H1 (cell line): ENCODE data around the gene PI16. TPM values are rescaled to one million over a fixed set of nuclear protein-coding genes. Genes with fewer than 3 reads are reported as not detected.

Source experiments
- CTCF ChIA-PET: fragments of 300-600 bp; sonication (Branson Sonifier 250); formaldehyde crosslinking; loops from one replicate; lab custom pipeline; 2021; ENCODE audit not compliant: partially characterized antibody; lab: Charles Lee
- POLR2A ChIA-PET: fragments of 300-600 bp; sonication (Branson Sonifier 250); formaldehyde crosslinking; loops from one replicate; lab custom pipeline; 2021; ENCODE audit warnings: inconsistent platforms; ENCODE audit not compliant: partially characterized antibody; lab: Charles Lee
- DNase-seq, 2 experiments: peaks; one replicate each; pipeline versions ENCODE4 v3.0.0 to v3.0.0-alpha.2; 2010 to 2022; ENCODE audit warnings: low spot score in 2 of 2, low read depth in 1 of 2, mixed read lengths in 1 of 2
- FAIRE-seq: peaks from 2 replicates; lab custom pipeline; 2011; peaks lifted over from hg19 to GRCh38; lab: Jason Lieb, UNC
- H2AFZ ChIP-seq: 2 replicates; pipeline ENCODE4 v1.8.1; 2012; ENCODE audit warnings: low read length, inconsistent platforms
- H2AK5ac ChIP-seq: 2 replicates; pipeline ENCODE4 v1.6.1; 2013; ENCODE audit warnings: low read depth, low read length
- H2BK120ac ChIP-seq: replicated peaks from 2 replicates; pipeline ENCODE3; 2013; ENCODE audit warnings: low read depth, low read length, inconsistent platforms
- H2BK12ac ChIP-seq: 2 replicates; pipeline ENCODE4 v1.6.1; 2013; ENCODE audit warnings: low read depth, low read length
- H2BK15ac ChIP-seq: 2 replicates; pipeline ENCODE4 v1.6.1; 2013; ENCODE audit warnings: low read length
- H2BK20ac ChIP-seq: 2 replicates; pipeline ENCODE4 v1.6.1; 2013; ENCODE audit warnings: low read length
- H2BK5ac ChIP-seq: 2 replicates; pipeline ENCODE4 v1.6.1; 2013; ENCODE audit warnings: low read depth, low read length
- H3K14ac ChIP-seq: 2 replicates; pipeline ENCODE4 v1.6.1; 2013; ENCODE audit warnings: inconsistent platforms; ENCODE audit not compliant: insufficient read length
- H3K18ac ChIP-seq: 2 replicates; pipeline ENCODE4 v1.6.1; 2013; ENCODE audit warnings: low read length; ENCODE audit errors: extremely low read depth
- H3K23ac ChIP-seq: 2 replicates; pipeline ENCODE4 v1.6.1; 2013; ENCODE audit warnings: inconsistent platforms; ENCODE audit not compliant: insufficient read length
- H3K23me2 ChIP-seq: 2 replicates; pipeline ENCODE4 v1.6.1; 2013; ENCODE audit warnings: low read depth, low read length
- H3K27ac ChIP-seq: 2 replicates; pipeline ENCODE4 v1.6.1; 2011; ENCODE audit warnings: low read depth, low read length, inconsistent platforms
- H3K27me3 ChIP-seq, 4 experiments: replicated peaks in 1 of 4; 1 replicate in 1 of 4; 2 replicates in 3 of 4; pipeline versions ENCODE4 v1.6.1 to v1.8.1; 2011 to 2013; ENCODE audit warnings: low read length in 3 of 4, mild to moderate bottlenecking in 3 of 4, inconsistent platforms in 2 of 4, mixed read lengths in 2 of 4, moderate library complexity in 1 of 4; ENCODE audit not compliant: control insufficient read depth in 3 of 4, insufficient read depth in 3 of 4; ENCODE audit errors: extremely low read depth in 1 of 4
- H3K36me3 ChIP-seq, 4 experiments: 2 replicates each; pipeline versions ENCODE4 v1.6.1 to v1.8.1; 2011 to 2013; ENCODE audit warnings: mild to moderate bottlenecking in 4 of 4, low read length in 3 of 4, moderate library complexity in 2 of 4, control low read depth in 1 of 4, inconsistent platforms in 1 of 4; ENCODE audit not compliant: insufficient read depth in 4 of 4, control insufficient read depth in 2 of 4
- H3K4ac ChIP-seq: replicated peaks from 2 replicates; pipeline ENCODE3; 2013; ENCODE audit warnings: low read length, low read depth, mixed read lengths, inconsistent platforms; ENCODE audit not compliant: insufficient read length
- H3K4me1 ChIP-seq, 4 experiments: replicated peaks in 1 of 4; 1 replicate in 1 of 4; 2 replicates in 3 of 4; pipeline versions ENCODE4 v1.6.1 to v1.8.1; 2011 to 2013; ENCODE audit warnings: low read length in 3 of 4, inconsistent platforms in 2 of 4, mixed read lengths in 1 of 4; ENCODE audit not compliant: insufficient read depth in 4 of 4, control insufficient read depth in 3 of 4
- H3K4me2 ChIP-seq, 2 experiments: 2 replicates each; pipeline versions ENCODE4 v1.6.1 to v1.8.1; 2011 to 2013; ENCODE audit warnings: low read depth in 2 of 2, low read length in 2 of 2, control low read depth in 1 of 2, inconsistent platforms in 1 of 2, mild to moderate bottlenecking in 1 of 2; ENCODE audit not compliant: insufficient read depth in 1 of 2
- H3K4me3 ChIP-seq, 4 experiments: fragments of 200-600, 300-600 bp in 1 of 4; sonication (generic), shearing (Covaris generic), sonication (Bioruptor Twin) in 1 of 4; 2 replicates each; pipeline versions ENCODE4 v1.5.1 to v1.8.1; 2011 to 2016; ENCODE audit warnings: low read length in 4 of 4, low read depth in 3 of 4, control low read depth in 2 of 4, inconsistent platforms in 2 of 4, mild to moderate bottlenecking in 2 of 4, mixed read lengths in 1 of 4, moderate library complexity in 1 of 4; ENCODE audit not compliant: insufficient read depth in 2 of 4; ENCODE audit errors: extremely low read depth in 1 of 4
- H3K56ac ChIP-seq: replicated peaks from 2 replicates; pipeline ENCODE3; 2013; ENCODE audit warnings: low read depth, mild to moderate bottlenecking, mixed read lengths, low read length, inconsistent platforms; ENCODE audit not compliant: insufficient read length
- H3K79me1 ChIP-seq: 2 replicates; pipeline ENCODE4 v1.6.1; 2013; ENCODE audit warnings: low read depth, low read length, control low read depth
- H3K79me2 ChIP-seq, 2 experiments: 2 replicates each; pipeline versions ENCODE4 v1.6.1 to v1.8.1; 2012 to 2013; ENCODE audit warnings: low read length in 2 of 2, mild to moderate bottlenecking in 2 of 2, inconsistent platforms in 1 of 2; ENCODE audit not compliant: insufficient read depth in 2 of 2, control insufficient read depth in 1 of 2
- H3K9ac ChIP-seq, 4 experiments: replicated peaks in 1 of 4; 1 replicate in 1 of 4; 2 replicates in 3 of 4; pipeline versions ENCODE4 v1.6.1 to v1.8.1; 2011 to 2013; ENCODE audit warnings: low read depth in 3 of 4, low read length in 3 of 4, control low read depth in 2 of 4, mild to moderate bottlenecking in 2 of 4, moderate library complexity in 2 of 4, inconsistent platforms in 1 of 4; ENCODE audit errors: extremely low read depth in 1 of 4
- H3K9me3 ChIP-seq, 2 experiments: 2 replicates each; pipeline versions ENCODE4 v1.6.1 to v1.8.1; 2012 to 2013; ENCODE audit warnings: mild to moderate bottlenecking in 2 of 2, moderate library complexity in 2 of 2, control low read depth in 1 of 2, inconsistent platforms in 1 of 2, low read depth in 1 of 2, low read length in 1 of 2, mixed read lengths in 1 of 2; ENCODE audit not compliant: insufficient read depth in 2 of 2
- H4K20me1 ChIP-seq, 2 experiments: replicated peaks in 1 of 2; 2 replicates each; pipeline versions ENCODE3 to v1.8.1; 2011 to 2013; ENCODE audit warnings: inconsistent platforms in 2 of 2, low read length in 2 of 2, mild to moderate bottlenecking in 1 of 2; ENCODE audit not compliant: insufficient read depth in 2 of 2, control insufficient read depth in 1 of 2
- H4K5ac ChIP-seq: 2 replicates; pipeline ENCODE4 v1.6.1; 2013; ENCODE audit warnings: low read length, low read depth, mixed read lengths, inconsistent platforms; ENCODE audit not compliant: insufficient read length
- H4K8ac ChIP-seq: 2 replicates; pipeline ENCODE4 v1.8.0; 2013; ENCODE audit warnings: mild to moderate bottlenecking, moderate library complexity, low read length, inconsistent platforms; ENCODE audit not compliant: insufficient read depth; ENCODE audit errors: extremely low read depth
- H4K91ac ChIP-seq: replicated peaks from 2 replicates; pipeline ENCODE3; 2013; ENCODE audit warnings: low read length, mixed read lengths, inconsistent platforms; ENCODE audit not compliant: insufficient read length
- BRCA1 ChIP-seq: IDR thresholded peaks from 2 replicates; pipeline ENCODE4 v1.6.1; 2012; ENCODE audit warnings: low read depth, low read length, improper control_type of control experiment
- EGR1 ChIP-seq: IDR thresholded peaks from 2 replicates; pipeline ENCODE4 v1.6.1; 2011; ENCODE audit warnings: low read depth, low read length, borderline replicate concordance
- HDAC6 ChIP-seq: IDR thresholded peaks from one replicate; pipeline ENCODE4 v1.7.1; 2012; ENCODE audit warnings: low read depth, mild to moderate bottlenecking, inconsistent platforms, low read length, moderate library complexity
- JUN ChIP-seq: IDR thresholded peaks from 2 replicates; pipeline ENCODE4 v1.6.1; 2011; ENCODE audit warnings: low read depth, mild to moderate bottlenecking, improper control_type of control experiment, low read length
- MAFK ChIP-seq: IDR thresholded peaks from 2 replicates; pipeline ENCODE4 v1.6.1; 2012; ENCODE audit warnings: low read depth, mild to moderate bottlenecking, improper control_type of control experiment, low read length
- PHF8 ChIP-seq: fragments of 200-600 bp; sonication (generic); conservative IDR thresholded peaks from 2 replicates; pipeline ENCODE4 v1.7.1; 2012; ENCODE audit warnings: low read depth, mild to moderate bottlenecking, inconsistent platforms, low read length, moderate library complexity
- POU5F1 ChIP-seq: IDR thresholded peaks from 2 replicates; pipeline ENCODE4 v1.6.1; 2011; ENCODE audit warnings: low read depth, mild to moderate bottlenecking, low read length, moderate library complexity
- RFX5 ChIP-seq: IDR thresholded peaks from 2 replicates; pipeline ENCODE4 v1.6.1; 2011; ENCODE audit warnings: low read depth, low read length, improper control_type of control experiment, borderline replicate concordance
- SIRT6 ChIP-seq: IDR thresholded peaks from one replicate; pipeline ENCODE4 v1.7.1; 2012; ENCODE audit warnings: low read length, inconsistent platforms
- SP1 ChIP-seq: IDR thresholded peaks from 2 replicates; pipeline ENCODE4 v1.6.1; 2011; ENCODE audit warnings: low read depth, low read length
- WGBS, 2 experiments: shearing (Covaris generic) in 1 of 2; methylation state at CpG; one replicate each; pipeline versions ENCODE4 v1.1.6 to v1.1.7; 2013 to 2015; ENCODE audit warnings: low lambda C conversion rate in 2 of 2, mixed read lengths in 2 of 2, inconsistent platforms in 1 of 2, low coverage in 1 of 2, missing lambda C conversion rate in 1 of 2; ENCODE audit not compliant: insufficient replicate concordance in 2 of 2, insufficient coverage in 1 of 2, insufficient read length in 1 of 2; ENCODE audit errors: extremely low coverage in 1 of 2, missing lambda C conversion rate in 1 of 2; 5-methylcytosine and 5-hydroxymethylcytosine counted together
- polyA plus RNA-seq, 7 experiments: library from polyadenylated mRNA; depleted of rRNA in 3 of 7; stranded (reverse) in 5 of 7; unstranded in 2 of 7; fragments of >200 nt in 5 of 7; fragments of 200-250 nt in 2 of 7; gene quantifications; 1 replicate in 5 of 7; 2 replicates in 1 of 7; 4 replicates in 1 of 7; pipeline versions ENCODE4 v1.2.1 to v1.2.3, GENCODE V29; 2011 to 2013; ENCODE audit warnings: missing spikeins in 2 of 7, mixed read lengths in 2 of 7
- total RNA-seq: library from RNA; stranded (reverse); fragmentation: NEBNext Ultra II Directional; extraction: Animal tissue kit (Norgen Biotek cat#: 25700); gene quantifications from 2 replicates; pipeline ENCODE4 v1.2.1, GENCODE V29; 2021
- TF ChIP-seq, protein P1 (sequence below), 3 experiments: IDR thresholded peaks; 1 replicate in 2 of 3; 2 replicates in 1 of 3; pipeline versions ENCODE4 v1.5.1 to v1.6.1; 2011; ENCODE audit warnings: low read length in 3 of 3, mild to moderate bottlenecking in 3 of 3, inconsistent platforms in 2 of 3, low read depth in 1 of 3, moderate library complexity in 1 of 3; ENCODE audit not compliant: insufficient read depth in 1 of 3; ENCODE audit errors: control extremely low read depth in 1 of 3
- TF ChIP-seq, protein P2 (sequence below): IDR thresholded peaks from 2 replicates; pipeline ENCODE4 v1.6.1; 2012; ENCODE audit warnings: inconsistent platforms

The PI16 gene
- total and polyA plus RNA-seq, 2 of the 8 experiments (the other 6 are each of a cell fraction or from before 2014, with no cell fraction given) = 0.05 TPM; not detected in 1

DNA sequence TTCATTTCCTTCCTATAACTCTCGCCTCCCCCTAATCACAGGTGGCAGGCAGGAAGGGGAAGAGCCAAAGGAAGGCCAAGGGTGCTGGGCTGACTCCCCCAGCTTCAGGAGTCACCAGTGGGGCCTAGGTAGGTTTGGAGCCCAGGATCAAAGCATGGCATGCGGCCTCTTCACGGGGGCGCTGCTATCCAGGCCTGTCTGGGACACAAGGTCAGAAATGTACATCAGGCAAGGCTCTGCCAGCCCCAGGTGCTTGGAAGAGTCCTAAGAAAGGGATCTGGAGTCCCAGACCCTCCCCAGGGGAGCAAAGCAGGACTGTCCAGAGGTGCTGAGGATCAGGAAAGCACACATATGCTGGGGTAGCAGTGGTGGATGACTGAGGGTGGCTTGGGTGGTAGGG is 10.4 kb downstream of the PI16 start:
- Histone ChIP-seq H3K18ac (no peak overlapping the region), H3K4me3 (no peak overlapping the region), H3K27me3 (no peaks in the 10 kb centered on the region), H2BK5ac (peak overlapping the region; percentile 30; the same call in 1 of the 2 replicates), H4K5ac (no peak overlapping the region), H3K9me3 (no peaks in the 10 kb centered on the region), H2BK20ac (no peak overlapping the region), H3K4me2 (no peak overlapping the region), H4K91ac (no peak overlapping the region), H2BK120ac (no peak overlapping the region), H3K23me2 (no peaks in the 10 kb centered on the region), H3K9ac (no peak overlapping the region), H3K4ac (no peak overlapping the region), H2AK5ac (no peak overlapping the region), H2AFZ (no peak overlapping the region), H4K20me1 (peaks cover 0 to 4% of the 10 kb centered on the region in 2 experiments), H3K14ac (no peak overlapping the region), H3K56ac (no peak overlapping the region), H2BK15ac (no peak overlapping the region), H2BK12ac (no peak overlapping the region), H3K23ac (no peak overlapping the region), H3K27ac (no peak overlapping the region), H3K79me1 (no peaks in the 10 kb centered on the region), H4K8ac (no peak overlapping the region), H3K79me2 (no peaks in the 10 kb centered on the region), H3K4me1 (peaks cover 0 to 8% (median 5%) of the 10 kb centered on the region in 4 experiments; a peak in 5 of 7 replicates), H3K36me3 (peaks cover 8 to 25% (median 21%) of the 10 kb centered on the region in 4 experiments; a peak in 7 of 8 replicates)
- 92% methylated on average over 4 of the region's 4 CpGs; no CpG with 5 or more reads in 1 of the 2 experiments for WGBS, 2 experiments
- POLR2A ChIA-PET = interaction anchor here (1.2 to 2.3 kb wide), 3 partner anchors 10 to 21 kb away, joined by 3 to 8 read pairs (median 5); partner anchors contain the start of genes MTCH1 and PI16
- CTCF ChIA-PET = interaction anchor here (1.4 to 3.1 kb wide), 6 partner anchors 12 to 65 kb away, joined by 3 to 12 read pairs (median 6); no protein-coding TSS in a partner anchor
- DNase-seq = no peak
- no peak for FAIRE-seq
- no peak for TF ChIP-seq HDAC6
- no peak for TF ChIP-seq JUN
- TF ChIP-seq SIRT6 = no peak
- no peak for TF ChIP-seq RFX5
- TF ChIP-seq, protein P1, sequence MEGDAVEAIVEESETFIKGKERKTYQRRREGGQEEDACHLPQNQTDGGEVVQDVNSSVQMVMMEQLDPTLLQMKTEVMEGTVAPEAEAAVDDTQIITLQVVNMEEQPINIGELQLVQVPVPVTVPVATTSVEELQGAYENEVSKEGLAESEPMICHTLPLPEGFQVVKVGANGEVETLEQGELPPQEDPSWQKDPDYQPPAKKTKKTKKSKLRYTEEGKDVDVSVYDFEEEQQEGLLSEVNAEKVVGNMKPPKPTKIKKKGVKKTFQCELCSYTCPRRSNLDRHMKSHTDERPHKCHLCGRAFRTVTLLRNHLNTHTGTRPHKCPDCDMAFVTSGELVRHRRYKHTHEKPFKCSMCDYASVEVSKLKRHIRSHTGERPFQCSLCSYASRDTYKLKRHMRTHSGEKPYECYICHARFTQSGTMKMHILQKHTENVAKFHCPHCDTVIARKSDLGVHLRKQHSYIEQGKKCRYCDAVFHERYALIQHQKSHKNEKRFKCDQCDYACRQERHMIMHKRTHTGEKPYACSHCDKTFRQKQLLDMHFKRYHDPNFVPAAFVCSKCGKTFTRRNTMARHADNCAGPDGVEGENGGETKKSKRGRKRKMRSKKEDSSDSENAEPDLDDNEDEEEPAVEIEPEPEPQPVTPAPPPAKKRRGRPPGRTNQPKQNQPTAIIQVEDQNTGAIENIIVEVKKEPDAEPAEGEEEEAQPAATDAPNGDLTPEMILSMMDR (IDR thresholded peaks at IDR 0.05; ENCODE audit: control extremely low read depth in 1 of 3, insufficient read depth in 1 of 3, low read depth in 1 of 3, low read length in 3 of 3) = no peak
- TF ChIP-seq SP1 = no peak
- no peak for TF ChIP-seq BRCA1
- TF ChIP-seq, protein P2, sequence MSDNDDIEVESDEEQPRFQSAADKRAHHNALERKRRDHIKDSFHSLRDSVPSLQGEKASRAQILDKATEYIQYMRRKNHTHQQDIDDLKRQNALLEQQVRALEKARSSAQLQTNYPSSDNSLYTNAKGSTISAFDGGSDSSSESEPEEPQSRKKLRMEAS = no peak
- TF ChIP-seq EGR1 = no peak
- TF ChIP-seq MAFK = no peak
- no peak for TF ChIP-seq PHF8
- TF ChIP-seq POU5F1 = no peak
